Measurements from ENCODE around the gene KERA.

DNA sequence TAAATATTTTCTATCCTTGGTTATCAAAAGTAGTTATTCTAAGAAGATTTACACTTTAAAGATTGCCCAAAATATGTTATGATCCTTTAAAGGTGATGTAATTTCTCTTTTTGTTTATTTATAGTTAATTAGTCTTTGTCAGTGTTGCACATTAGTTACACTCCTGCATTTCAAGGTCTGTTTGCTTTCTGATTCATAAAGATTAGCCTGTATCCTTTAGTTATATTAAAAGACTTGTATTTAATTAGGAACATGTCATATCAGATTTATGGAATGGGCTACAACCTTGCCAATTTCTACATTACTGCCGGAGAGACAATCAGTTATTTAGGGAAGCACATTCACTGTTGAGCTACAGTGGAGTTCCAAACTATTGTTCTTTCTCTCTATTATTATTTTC lies 56.5 kb downstream of the KERA start:
- TF ChIP-seq POLR2A (IDR thresholded peaks at IDR 0.05; ENCODE audit: low read length) (no peak), GATA1 (IDR thresholded peaks at IDR 0.05; ENCODE audit: low read depth, low read length) (no peak)

Data from erythroblast (primary cell).